NCI-H2227 (cell line): ENCODE measurements around the gene ARMC9.
"Not testable (repeated sequence)": the region's sequence is repeated elsewhere in the genome, so short reads cannot be mapped to it uniquely, and the experiment has no call there.

Experiments
- DNase-seq: peaks from one replicate; lab custom pipeline; 2025; ENCODE audit not compliant: unreplicated experiment; lab: John Stamatoyannopoulos, UW

ARMC9 gene

GRCh38 chr2:231395188-231396057 lies 197.0 kb downstream of the ARMC9 start, which contains the start of gene B3GNT7:
Gene B3GNT7, plus strand, starts transcription at chr2:231395710. Its CDS starts 94 bp downstream, at chr2:231395804.
- DNase-seq = peak; percentile 16

GRCh38 chr2:231396058-231396821 lies 197.8 kb downstream of the ARMC9 start:
- DNase-seq = no peak

- DNase-seq = no peak
Observed at GRCh38 chr2:231397011-231397927, 198.8 kb downstream of the ARMC9 start.

GRCh38 chr2:231397928-231398294 lies 199.5 kb downstream of the ARMC9 start:
- DNase-seq = no peak

GRCh38 chr2:231398585-231398984 lies 200.2 kb downstream of the ARMC9 start:
- DNase-seq = no peak

- no peak for DNase-seq
Observed at GRCh38 chr2:231399046-231399852, 200.8 kb downstream of the ARMC9 start.

- no peak for DNase-seq
Observed at GRCh38 chr2:231399853-231400680, 201.6 kb downstream of the ARMC9 start.

- not testable (repeated sequence) for DNase-seq
Observed at GRCh38 chr2:231400681-231401080, 202.2 kb downstream of the ARMC9 start.

- DNase-seq = not testable (repeated sequence)
Observed at GRCh38 chr2:231401101-231401500, 202.7 kb downstream of the ARMC9 start.

- DNase-seq = not testable (repeated sequence)
Observed at GRCh38 chr2:231403421-231404182, 205.2 kb downstream of the ARMC9 start.

- not testable (repeated sequence) for DNase-seq
Observed at GRCh38 chr2:231404183-231404578, 205.8 kb downstream of the ARMC9 start.

- not testable (repeated sequence) for DNase-seq
Observed at GRCh38 chr2:231405601-231406367, 207.4 kb downstream of the ARMC9 start.

GRCh38 chr2:231407686-231408085 lies 209.3 kb downstream of the ARMC9 start:
- DNase-seq = not testable (repeated sequence)

- DNase-seq = not testable (repeated sequence)
Observed at GRCh38 chr2:231408304-231408703, 209.9 kb downstream of the ARMC9 start.

- DNase-seq = no peak
Observed at GRCh38 chr2:231409776-231410175, 211.3 kb downstream of the ARMC9 start.

GRCh38 chr2:231410293-231411004 lies 212.0 kb downstream of the ARMC9 start:
- DNase-seq = no peak

- no peak for DNase-seq
Observed at GRCh38 chr2:231411237-231411636, 212.8 kb downstream of the ARMC9 start.
